Fibroblast of pulmonary artery (primary cell): ENCODE data around the gene DPM2.
A peak's percentile ranks its signal among the peaks of the same experiment; 100 is the strongest.

ENCODE experiments used
- DNase-seq: peaks from one replicate; pipeline ENCODE4 v3.0.0-alpha.2; 2010; ENCODE audit warnings: low read depth
- H3K4me3 ChIP-seq: replicated peaks from 2 replicates; pipeline ENCODE4 v1.5.1; 2011; ENCODE audit warnings: low read depth, mild to moderate bottlenecking, control low read depth, low read length, moderate library complexity
- CTCF ChIP-seq: IDR thresholded peaks from 2 replicates; pipeline ENCODE4 v1.5.1; 2011; ENCODE audit warnings: mild to moderate bottlenecking, control low read depth, low read length, inconsistent platforms; ENCODE audit errors: missing control alignments

DPM2 gene

DNA sequence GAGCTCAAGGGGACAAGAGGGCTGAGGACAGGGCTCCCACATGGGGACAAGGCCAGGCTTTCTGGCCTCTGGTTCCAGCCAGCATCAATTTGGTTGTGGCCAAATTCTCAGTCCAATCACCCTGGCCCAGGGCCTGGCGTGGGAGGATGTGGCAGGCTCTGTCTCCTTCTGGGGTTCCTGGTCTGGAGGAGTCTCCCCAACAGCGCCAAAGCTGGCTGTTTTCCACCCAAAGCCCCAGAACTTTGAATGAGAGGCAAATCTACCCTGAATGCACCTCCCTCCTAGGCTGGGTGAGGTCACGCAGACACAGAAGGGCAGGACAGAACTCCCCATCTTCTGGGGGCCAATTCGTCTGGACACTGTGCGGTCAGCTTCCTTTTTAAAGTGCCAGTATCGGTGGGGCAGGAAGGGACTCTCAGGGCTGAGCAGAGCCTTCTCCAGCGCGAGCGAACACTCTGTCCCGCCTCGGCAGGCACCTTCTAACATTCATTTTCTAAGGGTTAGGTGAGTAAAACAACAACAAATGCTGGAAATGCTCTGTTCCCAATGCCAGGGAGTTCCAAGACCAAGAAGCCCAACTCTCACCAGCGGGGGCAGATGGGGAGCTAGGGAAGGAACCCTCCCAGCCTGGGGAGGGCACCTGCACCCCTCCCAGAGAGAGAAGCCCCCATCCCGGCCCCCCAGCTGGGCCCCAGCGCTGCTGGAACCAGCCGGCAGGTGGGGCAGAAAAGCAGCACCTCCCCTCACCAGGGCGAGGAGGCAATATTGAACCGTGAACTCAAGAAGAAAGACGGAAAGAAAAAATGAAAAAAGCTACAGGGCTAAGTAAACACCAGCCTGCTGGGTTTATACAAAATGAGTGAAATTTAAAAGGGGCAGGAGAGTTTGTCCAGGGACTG, 3.7 kb upstream of the DPM2 start:
- no peak overlapping the region for H3K4me3 ChIP-seq
- no peak for TF ChIP-seq CTCF
- DNase-seq: no peak

- H3K4me3 ChIP-seq: no peak overlapping the region
- DNase-seq: no peak
- TF ChIP-seq CTCF: no peak
Observed at GRCh38 chr9:127940593-127940992, 2.9 kb upstream of the DPM2 start.

DNA sequence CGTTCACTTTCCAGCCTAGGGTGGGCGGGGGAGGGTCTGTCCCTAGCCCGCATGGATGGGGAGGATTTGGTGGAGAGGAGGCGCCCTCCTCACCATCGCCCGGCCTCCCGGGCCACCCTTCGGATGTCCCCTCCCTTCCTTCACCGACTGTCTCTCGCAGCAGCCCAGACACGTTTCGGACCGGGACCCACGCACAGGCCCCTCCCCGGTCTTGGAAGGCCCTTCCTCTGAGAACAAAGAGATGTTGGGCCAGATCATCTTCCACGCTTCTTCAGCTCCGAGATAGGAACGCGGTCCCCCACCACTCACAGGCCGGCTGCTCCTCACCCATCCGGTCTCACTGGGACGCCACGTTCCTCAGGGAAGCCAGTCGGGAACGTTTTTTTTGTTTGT, 640 bp upstream of the DPM2 start:
- no peak for TF ChIP-seq CTCF
- peak overlapping the region; percentile 91 for H3K4me3 ChIP-seq
- DNase-seq: no peak

DNA sequence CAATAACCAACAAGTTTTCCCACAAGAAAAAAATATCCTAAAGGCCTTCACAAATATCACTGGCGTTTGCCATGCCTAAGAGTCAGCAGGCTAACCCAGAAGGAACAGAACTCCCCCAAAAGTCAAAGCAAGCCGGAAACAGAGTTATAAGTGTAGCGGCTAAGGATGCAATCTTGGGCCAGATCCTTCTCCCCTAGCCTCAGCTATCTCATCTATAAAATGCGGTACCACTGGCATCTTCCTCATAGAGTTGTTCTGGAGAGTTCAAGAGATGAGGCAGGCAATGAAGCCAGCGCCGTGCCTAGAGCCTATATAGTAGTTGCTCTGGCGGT, 632 bp downstream of the DPM2 start:
- peak overlapping the region; percentile 91 for H3K4me3 ChIP-seq
- TF ChIP-seq CTCF: no peak
- no peak for DNase-seq

DNA sequence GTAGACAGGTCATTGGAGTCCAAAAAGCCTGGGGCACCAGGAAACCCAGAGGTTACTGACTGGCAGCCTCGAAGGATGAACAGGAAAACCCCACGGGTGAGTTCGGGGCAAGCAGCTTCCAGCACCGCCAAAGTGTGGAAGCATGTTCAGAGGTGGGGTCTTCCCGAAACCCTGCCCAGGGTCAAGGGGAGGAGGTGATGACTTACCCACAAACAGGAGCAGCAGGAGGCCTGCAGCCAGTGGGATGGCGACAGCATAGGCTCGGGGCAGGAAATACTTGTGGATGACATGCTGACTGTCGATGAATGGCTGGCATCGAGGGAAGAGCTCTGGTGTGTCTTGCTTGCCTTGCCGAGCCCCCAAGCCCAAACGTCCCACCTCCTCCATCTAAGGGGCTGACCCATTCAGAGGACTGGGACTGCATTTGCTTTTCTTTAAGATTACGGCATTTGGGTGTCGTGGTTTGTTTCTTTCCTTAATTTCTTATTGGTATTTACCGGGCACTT, 1.3 kb downstream of the DPM2 start:
- TF ChIP-seq CTCF: no peak
- DNase-seq: no peak
- peak overlapping the region; percentile 91 for H3K4me3 ChIP-seq

GRCh38 chr9:127935765-127936221, 1.9 kb downstream of the DPM2 start:
- DNase-seq: no peak
- H3K4me3 ChIP-seq: no peak overlapping the region
- no peak for TF ChIP-seq CTCF

DNA sequence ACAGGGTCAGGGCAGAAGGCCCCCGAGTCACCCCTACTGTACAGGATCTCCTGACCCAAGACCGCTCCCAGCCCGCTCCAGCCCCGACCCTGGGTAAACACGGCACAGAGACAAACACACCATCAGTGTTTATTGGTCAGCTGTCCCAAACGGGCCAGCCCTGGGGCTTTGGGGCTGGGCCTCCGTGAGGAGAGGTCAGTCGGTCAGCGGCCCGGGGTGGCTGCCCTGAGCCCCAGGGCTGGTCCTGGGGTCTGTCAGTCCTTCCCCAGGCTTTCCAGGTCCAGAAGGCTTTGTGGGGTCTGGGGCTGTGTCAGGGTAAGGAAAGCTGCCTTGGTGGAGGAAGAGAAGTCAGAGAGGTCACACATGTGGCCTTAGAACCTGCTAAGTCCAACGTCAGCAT, 2.7 kb downstream of the DPM2 start:
- no peak for TF ChIP-seq CTCF
- no peak overlapping the region for H3K4me3 ChIP-seq
- no peak for DNase-seq
